ENCODE data around the gene CENPB. TPM values are rescaled to one million over a fixed set of nuclear protein-coding genes. Genes with fewer than 3 reads are reported as not detected.

CENPB gene
- polyA plus RNA-seq, 1 donor from 2014 or later: 37.9 TPM

GRCh38 chr20:3811467-3812258 is 25.1 kb upstream of the CENPB start:
- Histone ChIP-seq H3K27me3 (ENCODE audit: insufficient read depth, low read depth, low read length) (no peaks in the 10 kb centered on the region), H3K27ac (ENCODE audit: low read length) (no peak overlapping the region), H3K4me3 (ENCODE audit: low read length) (no peak overlapping the region), H3K9me2 (ENCODE audit: insufficient read depth, low read length) (no peaks in the 10 kb centered on the region), H2AFZ (ENCODE audit: low read depth, low read length) (no peak overlapping the region), H3F3A (ENCODE audit: insufficient read depth, low read length, poor library complexity, severe bottlenecking) (no peaks in the 10 kb centered on the region), H3K79me2 (replicated peaks; ENCODE audit: insufficient read depth, low read length) (no peaks in the 10 kb centered on the region), H3K9me3 (ENCODE audit: low read length) (no peaks in the 10 kb centered on the region), H3K4me2 (ENCODE audit: low read length) (no peak overlapping the region), H3K36me3 (ENCODE audit: insufficient read depth, low read length) (no peaks in the 10 kb centered on the region), H4K20me1 (ENCODE audit: insufficient read depth) (no peaks in the 10 kb centered on the region), H3K9ac (ENCODE audit: low read length) (no peak overlapping the region)
- TF ChIP-seq REST (IDR thresholded peaks at IDR 0.05; ENCODE audit: borderline replicate concordance) (no peak), TAF1 (IDR thresholded peaks at IDR 0.05; ENCODE audit: low read depth) (no peak), EZH2 (IDR thresholded peaks at IDR 0.05; ENCODE audit: borderline replicate concordance, insufficient read depth, low read length, poor library complexity, severe bottlenecking) (no peak), EP300 (conservative IDR thresholded peaks at IDR 0.05; ENCODE audit: poor library complexity, severe bottlenecking) (no peak), RAD21 (conservative IDR thresholded peaks at IDR 0.05) (no peak), POLR2AphosphoS5 (IDR thresholded peaks at IDR 0.05) (no peak), SMC3 (conservative IDR thresholded peaks at IDR 0.05; ENCODE audit: poor library complexity) (no peak), MXI1 (conservative IDR thresholded peaks at IDR 0.05; ENCODE audit: poor library complexity, severe bottlenecking) (no peak)
- TF ChIP-seq, protein P1, sequence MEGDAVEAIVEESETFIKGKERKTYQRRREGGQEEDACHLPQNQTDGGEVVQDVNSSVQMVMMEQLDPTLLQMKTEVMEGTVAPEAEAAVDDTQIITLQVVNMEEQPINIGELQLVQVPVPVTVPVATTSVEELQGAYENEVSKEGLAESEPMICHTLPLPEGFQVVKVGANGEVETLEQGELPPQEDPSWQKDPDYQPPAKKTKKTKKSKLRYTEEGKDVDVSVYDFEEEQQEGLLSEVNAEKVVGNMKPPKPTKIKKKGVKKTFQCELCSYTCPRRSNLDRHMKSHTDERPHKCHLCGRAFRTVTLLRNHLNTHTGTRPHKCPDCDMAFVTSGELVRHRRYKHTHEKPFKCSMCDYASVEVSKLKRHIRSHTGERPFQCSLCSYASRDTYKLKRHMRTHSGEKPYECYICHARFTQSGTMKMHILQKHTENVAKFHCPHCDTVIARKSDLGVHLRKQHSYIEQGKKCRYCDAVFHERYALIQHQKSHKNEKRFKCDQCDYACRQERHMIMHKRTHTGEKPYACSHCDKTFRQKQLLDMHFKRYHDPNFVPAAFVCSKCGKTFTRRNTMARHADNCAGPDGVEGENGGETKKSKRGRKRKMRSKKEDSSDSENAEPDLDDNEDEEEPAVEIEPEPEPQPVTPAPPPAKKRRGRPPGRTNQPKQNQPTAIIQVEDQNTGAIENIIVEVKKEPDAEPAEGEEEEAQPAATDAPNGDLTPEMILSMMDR (IDR thresholded peaks at IDR 0.05; ENCODE audit: poor library complexity, severe bottlenecking): no peak

GRCh38 chr20:3808544-3808943 is 22.0 kb upstream of the CENPB start:
- no peak for TF ChIP-seq SMC3 (conservative IDR thresholded peaks at IDR 0.05; ENCODE audit: poor library complexity)
- no peak for TF ChIP-seq EP300 (conservative IDR thresholded peaks at IDR 0.05; ENCODE audit: poor library complexity, severe bottlenecking)
- no peak for TF ChIP-seq POLR2AphosphoS5 (IDR thresholded peaks at IDR 0.05)
- no peak for TF ChIP-seq EZH2 (IDR thresholded peaks at IDR 0.05; ENCODE audit: borderline replicate concordance, insufficient read depth, low read length, poor library complexity, severe bottlenecking)
- no peak for TF ChIP-seq RAD21 (conservative IDR thresholded peaks at IDR 0.05)
- TF ChIP-seq REST (IDR thresholded peaks at IDR 0.05; ENCODE audit: borderline replicate concordance): no peak
- no peak for TF ChIP-seq TAF1 (IDR thresholded peaks at IDR 0.05; ENCODE audit: low read depth)
- TF ChIP-seq, protein P1 (IDR thresholded peaks at IDR 0.05; ENCODE audit: poor library complexity, severe bottlenecking): no peak
- TF ChIP-seq MXI1 (conservative IDR thresholded peaks at IDR 0.05; ENCODE audit: poor library complexity, severe bottlenecking): no peak
- H3K4me2 ChIP-seq (ENCODE audit: low read length): no peak overlapping the region

More at GRCh38 chr20:3808544-3808943, 22.0 kb upstream of the CENPB start:
- H3K27ac ChIP-seq (ENCODE audit: low read length): no peak overlapping the region
- H4K20me1 ChIP-seq (ENCODE audit: insufficient read depth): no peaks in the 10 kb centered on the region
- H3K36me3 ChIP-seq (ENCODE audit: insufficient read depth, low read length): no peaks in the 10 kb centered on the region
- no peaks in the 10 kb centered on the region for H3F3A ChIP-seq (ENCODE audit: insufficient read depth, low read length, poor library complexity, severe bottlenecking)
- H3K9ac ChIP-seq (ENCODE audit: low read length): no peak overlapping the region
- no peaks in the 10 kb centered on the region for H3K79me2 ChIP-seq (replicated peaks; ENCODE audit: insufficient read depth, low read length)
- H2AFZ ChIP-seq (ENCODE audit: low read depth, low read length): no peak overlapping the region
- H3K27me3 ChIP-seq (ENCODE audit: insufficient read depth, low read depth, low read length): no peaks in the 10 kb centered on the region
- H3K9me3 ChIP-seq (ENCODE audit: low read length): no peaks in the 10 kb centered on the region
- H3K4me3 ChIP-seq (ENCODE audit: low read length): no peak overlapping the region
- no peaks in the 10 kb centered on the region for H3K9me2 ChIP-seq (ENCODE audit: insufficient read depth, low read length)

All from neural cell (in vitro differentiated cells).